GM12878 (cell line): ENCODE results near the gene MAPKAP1.

Source experiments
- CHD1 ChIP-seq: IDR thresholded peaks from 2 replicates; pipeline ENCODE4 v1.6.1; 2012; ENCODE audit warnings: low read depth, low read length, improper control_type of control experiment
- CTCF ChIP-seq, 3 experiments: IDR thresholded peaks in 2 of 3; conservative IDR thresholded peaks in 1 of 3; 2 replicates each; pipeline ENCODE4 v1.5.1; 2011; ENCODE audit warnings: low read depth in 3 of 3, low read length in 3 of 3, mild to moderate bottlenecking in 3 of 3, control low read depth in 2 of 3, moderate library complexity in 2 of 3, inconsistent platforms in 1 of 3, mixed read lengths in 1 of 3; ENCODE audit not compliant: control insufficient read depth in 2 of 3, insufficient read depth in 1 of 3; ENCODE audit errors: extremely low read depth in 1 of 3
- EP300 ChIP-seq, 2 experiments: fragments of 150-350 bp in 1 of 2; IDR thresholded peaks; 2 replicates each; pipeline ENCODE4 v1.6.1; 2011 to 2012; ENCODE audit warnings: low read depth in 2 of 2, low read length in 2 of 2, borderline replicate concordance in 1 of 2, improper control_type of control experiment in 1 of 2, inconsistent platforms in 1 of 2; ENCODE audit not compliant: control insufficient read depth in 1 of 2
- FOXM1 ChIP-seq: IDR thresholded peaks from 2 replicates; pipeline ENCODE4 v1.6.1; 2012; ENCODE audit warnings: low read depth, mild to moderate bottlenecking, inconsistent platforms, low read length, moderate library complexity
- GATAD2B ChIP-seq: fragments of 450-650 bp; conservative IDR thresholded peaks from 2 replicates; pipeline ENCODE4 v1.6.1; 2017; ENCODE audit warnings: low read depth, mild to moderate bottlenecking, moderate library complexity
- KDM1A ChIP-seq: fragments of 200-600 bp; sonication (generic); IDR thresholded peaks from 2 replicates; pipeline ENCODE4 v1.6.1; 2016; ENCODE audit warnings: borderline replicate concordance
- NFIC ChIP-seq: IDR thresholded peaks from 2 replicates; pipeline ENCODE4 v1.6.1; 2012; ENCODE audit warnings: low read depth, mild to moderate bottlenecking, inconsistent platforms, low read length, moderate library complexity
- POLR2AphosphoS5 ChIP-seq: IDR thresholded peaks from 2 replicates; pipeline ENCODE4 v1.6.1; 2011; ENCODE audit warnings: mild to moderate bottlenecking, low read length, inconsistent platforms
- STAT3 ChIP-seq: IDR thresholded peaks from 2 replicates; pipeline ENCODE4 v1.6.1; 2011; ENCODE audit warnings: low read depth, low read length, improper control_type of control experiment
- TCF7 ChIP-seq: IDR thresholded peaks from 2 replicates; pipeline ENCODE4 v1.6.1; 2014; ENCODE audit warnings: antibody characterized with exemption, borderline replicate concordance
- WRNIP1 ChIP-seq: IDR thresholded peaks from 2 replicates; pipeline ENCODE4 v1.6.1; 2011; ENCODE audit warnings: low read depth, low read length, improper control_type of control experiment, borderline replicate concordance
- YY1 ChIP-seq: IDR thresholded peaks from 2 replicates; pipeline ENCODE4 v1.6.1; 2011; ENCODE audit warnings: low read depth, mild to moderate bottlenecking, low read length
- TF ChIP-seq, protein P1 (sequence below): fragments of 450-650 bp; IDR thresholded peaks from 2 replicates; pipeline ENCODE4 v1.6.1; 2017; ENCODE audit warnings: mild to moderate bottlenecking

- TF ChIP-seq CTCF (IDR thresholded peaks at IDR 0.05 in 2 of 3, conservative IDR thresholded peaks at IDR 0.05 in 1 of 3; ENCODE audit: control insufficient read depth in 2 of 3, extremely low read depth in 1 of 3, insufficient read depth in 1 of 3, low read depth in 3 of 3, low read length in 3 of 3) (no peak), FOXM1 (no peak), YY1 (no peak), CHD1 (no peak), TCF7 (no peak), NFIC (no peak), GATAD2B (no peak), EP300 (IDR thresholded peaks at IDR 0.05; ENCODE audit: borderline replicate concordance in 1 of 2, control insufficient read depth in 1 of 2, low read depth in 2 of 2, low read length in 2 of 2) (no peak), KDM1A (no peak), POLR2AphosphoS5 (no peak), WRNIP1 (no peak), STAT3 (no peak)
- TF ChIP-seq, protein P1, sequence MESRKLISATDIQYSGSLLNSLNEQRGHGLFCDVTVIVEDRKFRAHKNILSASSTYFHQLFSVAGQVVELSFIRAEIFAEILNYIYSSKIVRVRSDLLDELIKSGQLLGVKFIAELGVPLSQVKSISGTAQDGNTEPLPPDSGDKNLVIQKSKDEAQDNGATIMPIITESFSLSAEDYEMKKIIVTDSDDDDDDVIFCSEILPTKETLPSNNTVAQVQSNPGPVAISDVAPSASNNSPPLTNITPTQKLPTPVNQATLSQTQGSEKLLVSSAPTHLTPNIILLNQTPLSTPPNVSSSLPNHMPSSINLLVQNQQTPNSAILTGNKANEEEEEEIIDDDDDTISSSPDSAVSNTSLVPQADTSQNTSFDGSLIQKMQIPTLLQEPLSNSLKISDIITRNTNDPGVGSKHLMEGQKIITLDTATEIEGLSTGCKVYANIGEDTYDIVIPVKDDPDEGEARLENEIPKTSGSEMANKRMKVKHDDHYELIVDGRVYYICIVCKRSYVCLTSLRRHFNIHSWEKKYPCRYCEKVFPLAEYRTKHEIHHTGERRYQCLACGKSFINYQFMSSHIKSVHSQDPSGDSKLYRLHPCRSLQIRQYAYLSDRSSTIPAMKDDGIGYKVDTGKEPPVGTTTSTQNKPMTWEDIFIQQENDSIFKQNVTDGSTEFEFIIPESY: no peak
These were observed 195.0 kb downstream of the MAPKAP1 start for GRCh38 chr9:125511789-125512660.
